OCI-LY7 (cell line): Measurements from ENCODE around the gene INSRR.

Experiments used
- EZH2phosphoT487 ChIP-seq: fragments of 200-600 bp; sonication (generic); IDR thresholded peaks from 2 replicates; pipeline ENCODE4 v1.6.1; 2018; ENCODE audit warnings: low read depth, borderline replicate concordance, mild to moderate bottlenecking, mixed run types, antibody characterized with exemption, low read length, moderate library complexity, mixed read lengths
- TF ChIP-seq, protein P1 (sequence below): fragments of 200-600 bp; sonication (generic); conservative IDR thresholded peaks from 2 replicates; pipeline ENCODE4 v1.5.1; 2014; ENCODE audit warnings: mild to moderate bottlenecking, antibody characterized with exemption, low read length, moderate library complexity, mixed read lengths

DNA sequence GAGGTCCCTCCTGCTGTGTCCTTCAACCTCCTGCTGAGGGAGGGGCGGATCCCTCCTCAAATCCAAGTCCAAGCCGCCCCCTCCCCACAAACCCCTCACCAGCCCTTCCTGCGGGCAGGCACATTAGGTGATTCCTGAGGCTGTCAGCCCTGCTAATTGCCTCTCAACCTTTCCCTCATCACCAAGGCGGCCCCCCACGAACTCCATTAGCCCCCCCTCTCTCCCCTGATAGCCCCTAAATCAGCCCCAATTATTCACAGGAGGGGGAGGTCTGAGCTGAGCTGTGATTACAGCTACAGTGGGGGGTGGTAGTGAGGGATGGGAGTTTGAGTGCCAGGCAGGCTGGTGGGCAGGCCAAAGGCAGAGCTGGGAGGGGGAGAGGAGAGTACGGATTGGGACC, 28.8 kb upstream of the INSRR start:
- TF ChIP-seq, protein P1, sequence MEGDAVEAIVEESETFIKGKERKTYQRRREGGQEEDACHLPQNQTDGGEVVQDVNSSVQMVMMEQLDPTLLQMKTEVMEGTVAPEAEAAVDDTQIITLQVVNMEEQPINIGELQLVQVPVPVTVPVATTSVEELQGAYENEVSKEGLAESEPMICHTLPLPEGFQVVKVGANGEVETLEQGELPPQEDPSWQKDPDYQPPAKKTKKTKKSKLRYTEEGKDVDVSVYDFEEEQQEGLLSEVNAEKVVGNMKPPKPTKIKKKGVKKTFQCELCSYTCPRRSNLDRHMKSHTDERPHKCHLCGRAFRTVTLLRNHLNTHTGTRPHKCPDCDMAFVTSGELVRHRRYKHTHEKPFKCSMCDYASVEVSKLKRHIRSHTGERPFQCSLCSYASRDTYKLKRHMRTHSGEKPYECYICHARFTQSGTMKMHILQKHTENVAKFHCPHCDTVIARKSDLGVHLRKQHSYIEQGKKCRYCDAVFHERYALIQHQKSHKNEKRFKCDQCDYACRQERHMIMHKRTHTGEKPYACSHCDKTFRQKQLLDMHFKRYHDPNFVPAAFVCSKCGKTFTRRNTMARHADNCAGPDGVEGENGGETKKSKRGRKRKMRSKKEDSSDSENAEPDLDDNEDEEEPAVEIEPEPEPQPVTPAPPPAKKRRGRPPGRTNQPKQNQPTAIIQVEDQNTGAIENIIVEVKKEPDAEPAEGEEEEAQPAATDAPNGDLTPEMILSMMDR = no peak
- TF ChIP-seq EZH2phosphoT487 = no peak
